ENCODE results near the gene CCDC40.

The CCDC40 gene

GRCh38 chr17:80146121-80147034, 109.9 kb downstream of the CCDC40 start:
- TF ChIP-seq SIN3A (IDR thresholded peaks at IDR 0.05; ENCODE audit: borderline replicate concordance, insufficient read depth, low read length) = 0 out of 2 replicates have a peak, but pooled peaks have one; percentile 18
- no peak; the same call in 1 of the 2 replicates for TF ChIP-seq TAF1 (IDR thresholded peaks at IDR 0.05; ENCODE audit: borderline replicate concordance, insufficient read depth, low read length)

- TF ChIP-seq REST (IDR thresholded peaks at IDR 0.05; ENCODE audit: insufficient read depth in 1 of 2, low read depth in 2 of 2, low read length in 2 of 2) (no peak), TAF1 (IDR thresholded peaks at IDR 0.05; ENCODE audit: borderline replicate concordance, insufficient read depth, low read length) (no peak; the same call in none of the 2 replicates), FOXP2 (optimal IDR thresholded peaks at IDR 0.05; ENCODE audit: borderline replicate concordance, extremely low read depth, extremely low read length, insufficient read depth) (peak; percentile 87), POLR2AphosphoS5 (IDR thresholded peaks at IDR 0.05; ENCODE audit: low read depth, low read length) (peak; percentile 94), SIN3A (IDR thresholded peaks at IDR 0.05; ENCODE audit: borderline replicate concordance, insufficient read depth, low read length) (peak; percentile 61; the same call in 1 of the 2 replicates)
These were observed 110.8 kb downstream of the CCDC40 start, which contains the start of gene EIF4A3 for GRCh38 chr17:80147035-80147822. EIF4A3 (minus strand) TSS chr17:80147128; CDS start chr17:80146961, 167 bp downstream.

Measured in PFSK-1 (cell line).